Choroid plexus epithelial cell (primary cell): ENCODE results near the gene NCKAP5.
A peak's percentile ranks its signal among the peaks of the same experiment; 100 is the strongest.

Experiments
- DNase-seq: peaks from one replicate; pipeline ENCODE4 v3.0.0-alpha.2; 2010; ENCODE audit warnings: low read depth
- H3K4me3 ChIP-seq: 2 replicates; pipeline ENCODE4 v1.5.1; 2011; ENCODE audit warnings: low read depth, mild to moderate bottlenecking, control low read depth, low read length, moderate library complexity
- CTCF ChIP-seq: conservative IDR thresholded peaks from 2 replicates; pipeline ENCODE4 v1.5.1; 2011; ENCODE audit warnings: low read depth, mild to moderate bottlenecking, control low read depth, inconsistent platforms, low read length, moderate library complexity

Gene NCKAP5

DNA sequence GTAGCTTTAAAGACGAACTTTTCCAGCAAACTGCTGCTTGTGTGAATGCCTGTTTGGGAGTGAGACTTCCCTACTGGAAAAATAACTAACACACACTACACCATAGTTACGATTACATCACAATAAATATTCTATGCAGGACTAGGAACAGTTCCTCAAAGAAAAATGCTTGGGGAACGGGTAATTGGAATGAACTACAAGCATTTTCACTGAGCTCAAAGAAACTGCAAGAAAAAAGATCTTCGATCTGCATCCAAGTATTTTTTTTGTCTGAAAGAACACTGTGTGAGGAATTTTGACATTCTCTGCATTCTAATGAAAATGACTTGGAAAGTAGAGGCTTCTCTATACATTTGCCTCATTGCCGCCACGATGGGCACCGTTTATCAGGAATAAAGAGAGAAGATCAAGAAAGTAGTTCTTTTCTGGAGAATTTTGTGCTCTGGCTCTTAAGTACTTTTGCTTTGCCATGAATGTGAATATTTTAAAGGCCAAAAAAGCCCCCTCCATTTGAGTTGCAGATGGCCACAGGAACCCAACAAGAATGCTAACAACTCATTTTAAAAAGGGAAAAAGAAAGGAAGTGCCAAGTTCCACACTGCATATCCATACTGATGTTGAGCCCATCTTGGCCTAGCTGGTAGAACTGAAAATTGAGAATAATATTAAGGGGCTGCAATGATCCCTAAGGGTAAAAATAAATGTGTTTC, 911.8 kb downstream of the NCKAP5 start:
- no peak for TF ChIP-seq CTCF
- no peak for DNase-seq
- no peak overlapping the region for H3K4me3 ChIP-seq

DNA sequence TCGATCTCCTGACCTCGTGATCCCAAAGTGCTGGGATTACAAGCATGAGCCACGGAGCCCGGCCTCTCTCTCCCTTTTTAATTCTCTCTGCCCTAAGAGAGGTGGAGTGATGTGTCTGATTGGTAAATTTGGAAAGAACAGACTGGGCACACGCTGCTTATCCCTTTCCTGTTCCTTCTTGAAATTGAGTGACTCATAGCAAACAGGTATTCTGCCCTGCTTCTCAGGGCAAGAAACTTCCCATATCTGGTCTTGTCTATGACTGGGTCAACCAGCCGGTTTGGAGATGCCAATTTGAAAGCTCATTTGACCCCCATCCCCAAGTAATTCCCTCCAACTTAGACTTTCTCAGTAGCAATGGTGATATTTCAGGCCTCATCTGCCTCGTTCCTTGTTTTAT, 913.3 kb downstream of the NCKAP5 start:
- no peak overlapping the region for H3K4me3 ChIP-seq
- DNase-seq = no peak
- TF ChIP-seq CTCF = no peak

GRCh38 chr2:132654335-132654734, 913.9 kb downstream of the NCKAP5 start:
- H3K4me3 ChIP-seq = no peak overlapping the region
- no peak for TF ChIP-seq CTCF
- DNase-seq = no peak

DNA sequence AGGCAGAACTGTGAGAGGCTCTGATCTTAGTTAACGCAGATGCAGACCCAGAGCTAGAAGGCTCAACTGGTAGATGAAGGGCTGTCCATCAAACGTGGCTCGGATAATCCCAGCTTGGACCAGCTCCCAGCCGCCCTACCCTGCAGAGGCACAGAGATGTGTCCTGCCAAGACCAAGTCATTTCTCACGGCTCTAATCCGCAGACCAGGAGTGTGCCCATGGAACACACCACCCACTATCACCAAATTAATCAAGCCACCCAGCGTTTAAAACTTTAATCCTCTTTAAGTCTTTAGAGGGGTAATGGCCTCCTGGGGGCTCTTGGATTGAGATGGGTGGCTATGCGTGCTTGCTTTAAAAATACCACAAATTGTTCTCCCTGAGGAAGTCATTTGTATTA, 915.8 kb downstream of the NCKAP5 start:
- no peak for DNase-seq
- H3K4me3 ChIP-seq = no peak overlapping the region
- no peak for TF ChIP-seq CTCF

GRCh38 chr2:132651115-132652045, 916.9 kb downstream of the NCKAP5 start:
- TF ChIP-seq CTCF = peak; percentile 87
- H3K4me3 ChIP-seq = no peak overlapping the region
- DNase-seq = peak; percentile 79

GRCh38 chr2:132646540-132647108, 921.6 kb downstream of the NCKAP5 start:
- no peak for DNase-seq
- no peak overlapping the region for H3K4me3 ChIP-seq
- TF ChIP-seq CTCF = no peak
